Left ventricle myocardium inferior (tissue), 1 donor: ENCODE results near the gene OPHN1. TPM values are rescaled to one million over a fixed set of nuclear protein-coding genes. Genes with fewer than 3 reads are reported as not detected.
A peak's percentile ranks its signal among the peaks of the same experiment; 100 is the strongest.
"Not testable (repeated sequence)": the region's sequence is repeated elsewhere in the genome, so short reads cannot be mapped to it uniquely, and the experiment has no call there.

Experiments used
- DNase-seq: peaks from one replicate; pipeline ENCODE4 v3.0.0-alpha.2; 2020
- H3K27ac ChIP-seq: fragments of 200-600 bp; replicated peaks from 2 replicates; pipeline ENCODE4 v1.8.0; 2021
- H3K27me3 ChIP-seq: fragments of 200-600 bp; 2 replicates; pipeline ENCODE4 v1.8.0; 2021; ENCODE audit warnings: low read depth
- H3K36me3 ChIP-seq: fragments of 200-600 bp; 2 replicates; pipeline ENCODE4 v1.8.0; 2021
- H3K4me1 ChIP-seq: fragments of 200-600 bp; 2 replicates; pipeline ENCODE4 v1.8.0; 2021
- H3K4me3 ChIP-seq: fragments of 200-600 bp; 2 replicates; pipeline ENCODE4 v1.8.0; 2021; ENCODE audit warnings: mild to moderate bottlenecking, moderate library complexity
- H3K9me3 ChIP-seq: fragments of 200-600 bp; replicated peaks from 2 replicates; pipeline ENCODE4 v1.8.0; 2021
- CTCF ChIP-seq: fragments of 200-600 bp; IDR thresholded peaks from 2 replicates; pipeline ENCODE4 v1.8.0; 2021; ENCODE audit warnings: antibody characterized with exemption, mild to moderate bottlenecking, borderline replicate concordance
- intact Hi-C: fragments of 100-400 bp; cut with micrococcal nuclease; formaldehyde crosslinking; loops from one replicate; pipeline ENCODE4 v1.11.0; 2022
- total RNA-seq: library from RNA; stranded (reverse); fragmentation: NEBNext Ultra II Directional; extraction: Animal tissue kit (Norgen Biotek cat#: 25700); gene quantifications from one replicate; pipeline ENCODE4 v1.2.1, GENCODE V29; 2021
- donor health status: DM: no; HTN: yes; CAD: no; lungs with severe emphysema.

OPHN1 gene
- total RNA-seq, 1 donor from 2014 or later = 5.0 TPM

DNA sequence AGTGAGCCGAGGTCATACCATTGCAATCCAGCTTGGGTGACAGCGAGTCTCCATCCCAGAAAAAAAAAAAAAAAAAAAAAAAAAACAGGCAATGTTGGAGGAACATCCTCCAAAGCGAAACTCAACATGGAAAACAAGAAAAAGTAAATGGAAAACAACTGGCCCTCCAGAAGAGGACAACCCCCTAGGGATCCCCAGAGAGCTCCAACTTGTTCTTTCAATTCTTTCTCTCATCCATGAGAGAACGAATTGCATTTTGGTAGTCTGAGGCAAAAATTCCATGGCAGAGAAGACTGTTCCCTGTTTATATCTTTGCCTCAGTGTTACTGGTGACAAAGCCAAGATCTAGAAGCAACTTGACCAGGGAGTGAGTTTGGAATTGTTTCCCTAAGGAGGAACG is 49.8 kb downstream of the OPHN1 start:
- Histone ChIP-seq H3K27me3 (no peaks in the 10 kb centered on the region), H3K27ac (peak overlapping the region; percentile 33), H3K9me3 (no peaks in the 10 kb centered on the region), H3K4me1 (peaks cover 2% of the 10 kb centered on the region), H3K36me3 (no peaks in the 10 kb centered on the region), H3K4me3 (no peak overlapping the region)
- TF ChIP-seq CTCF = no peak
- DNase-seq = no peak
- intact Hi-C loops = no loop called here

DNA sequence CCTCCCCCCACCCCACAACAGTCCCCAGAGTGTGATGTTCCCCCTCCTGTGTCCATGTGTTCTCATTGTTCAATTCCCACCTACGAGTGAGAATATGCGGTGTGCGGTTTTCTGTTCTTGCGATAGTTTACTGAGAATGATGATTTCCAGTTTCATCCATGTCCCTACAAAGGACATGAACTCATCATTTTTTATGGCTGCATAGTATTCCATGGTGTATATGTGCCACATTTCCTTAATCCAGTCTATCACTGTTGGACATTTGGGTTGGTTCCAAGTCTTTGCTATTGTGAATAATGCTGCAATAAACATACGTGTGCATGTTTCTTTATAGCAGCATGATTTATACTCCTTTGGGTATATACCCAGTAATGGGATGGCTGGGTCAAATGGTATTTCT is 55.7 kb downstream of the OPHN1 start:
- intact Hi-C loops = not testable (repeated sequence)

GRCh38 chrX:68376373-68376772 is 56.9 kb downstream of the OPHN1 start:
- intact Hi-C loops = no loop called here
- Histone ChIP-seq H3K9me3 (no peaks in the 10 kb centered on the region), H3K27me3 (no peaks in the 10 kb centered on the region), H3K36me3 (no peaks in the 10 kb centered on the region), H3K4me3 (no peak overlapping the region), H3K4me1 (no peaks in the 10 kb centered on the region), H3K27ac (no peak overlapping the region)
- no peak for TF ChIP-seq CTCF
- no peak for DNase-seq

More for the DNA sequence above, 55.7 kb downstream of the OPHN1 start:
- H3K27me3 ChIP-seq, H3K4me1 ChIP-seq, H3K36me3 ChIP-seq, H3K27ac ChIP-seq, H3K4me3 ChIP-seq, DNase-seq, H3K9me3 ChIP-seq: not testable (repeated sequence)

GRCh38 chrX:68375803-68376202 is 57.5 kb downstream of the OPHN1 start:
- Histone ChIP-seq H3K4me1 (no peaks in the 10 kb centered on the region), H3K27ac (no peak overlapping the region), H3K27me3 (no peaks in the 10 kb centered on the region), H3K4me3 (no peak overlapping the region), H3K9me3 (no peaks in the 10 kb centered on the region), H3K36me3 (no peaks in the 10 kb centered on the region)
- TF ChIP-seq CTCF = no peak
- DNase-seq = no peak
- intact Hi-C loops = no loop called here

DNA sequence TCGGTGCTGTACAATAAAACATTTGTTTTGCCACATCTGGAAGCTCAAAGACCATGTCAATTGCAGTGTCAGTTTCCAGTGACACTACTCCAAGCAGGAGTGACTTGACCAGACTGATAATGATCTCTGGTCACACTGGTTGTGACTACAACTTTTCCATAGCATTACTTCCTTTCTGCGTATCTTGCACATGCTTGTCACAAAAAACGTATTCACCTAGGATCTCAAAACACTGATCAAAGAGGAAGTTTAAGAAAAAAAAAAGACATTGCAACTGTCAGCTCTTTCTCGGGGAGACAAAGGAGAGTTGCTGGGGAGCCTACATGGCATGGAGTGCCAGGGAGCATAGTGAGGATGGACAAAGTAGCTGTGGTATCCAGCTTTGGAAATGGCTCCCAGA is 60.6 kb downstream of the OPHN1 start:
- Histone ChIP-seq H3K4me3 (no peak overlapping the region), H3K9me3 (peaks cover 11% of the 10 kb centered on the region), H3K4me1 (no peaks in the 10 kb centered on the region), H3K27me3 (no peaks in the 10 kb centered on the region), H3K27ac (no peak overlapping the region), H3K36me3 (no peaks in the 10 kb centered on the region)
- DNase-seq = no peak
- intact Hi-C loops = no loop called here
- TF ChIP-seq CTCF = no peak

- intact Hi-C loops = no loop called here
- peaks cover 11% of the 10 kb centered on the region for H3K9me3 ChIP-seq
Measured at GRCh38 chrX:68369559-68369958, 63.7 kb downstream of the OPHN1 start.

More at GRCh38 chrX:68369559-68369958, 63.7 kb downstream of the OPHN1 start:
- Histone ChIP-seq H3K27ac (no peak overlapping the region), H3K4me3 (no peak overlapping the region), H3K36me3 (no peaks in the 10 kb centered on the region), H3K27me3 (no peaks in the 10 kb centered on the region), H3K4me1 (peaks cover 6% of the 10 kb centered on the region)
- TF ChIP-seq CTCF = no peak
- no peak for DNase-seq
